ENCODE measurements around the gene TMEM120A. TPM values are rescaled to one million over a fixed set of nuclear protein-coding genes. Genes with fewer than 3 reads are reported as not detected.
A peak's percentile ranks its signal among the peaks of the same experiment; 100 is the strongest.

TMEM120A gene
- total and polyA plus RNA-seq, 5 donors = 67.7 to 111 (median 84.1) TPM

DNA sequence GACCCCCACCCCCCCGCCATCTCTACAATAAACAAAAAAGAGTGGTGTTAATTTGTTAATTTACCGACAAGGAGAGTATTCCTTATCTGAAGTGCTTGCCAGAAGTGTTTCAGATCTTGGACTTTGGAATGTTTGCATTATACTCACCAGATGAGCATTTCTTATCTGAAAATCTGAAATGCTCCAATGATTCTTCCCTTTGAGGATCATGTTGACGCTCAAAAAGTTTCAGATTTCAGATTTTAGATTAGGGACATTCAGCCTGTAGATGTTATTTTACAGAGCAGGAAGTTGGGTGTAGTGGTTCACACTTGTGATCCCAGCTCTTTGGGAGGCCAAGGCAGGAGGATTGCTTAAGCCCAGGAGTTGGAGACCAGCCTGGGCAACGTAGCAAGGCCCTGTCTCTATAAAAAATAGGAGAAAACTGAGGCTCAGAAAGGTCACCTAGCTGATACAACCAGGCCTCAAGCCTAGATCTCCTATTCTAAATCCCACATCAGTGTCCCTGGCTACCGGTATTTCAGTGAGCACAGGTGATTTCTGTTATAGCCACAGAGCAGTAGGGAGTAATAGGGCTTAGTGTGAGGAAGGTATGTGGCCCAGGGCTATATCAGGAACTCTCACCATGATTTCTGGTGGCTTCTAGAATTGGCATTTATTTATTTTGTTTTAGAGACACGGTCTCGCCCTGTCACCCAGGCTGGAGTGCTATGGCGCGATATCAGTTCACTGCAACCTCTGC is 35.4 kb downstream of the TMEM120A start:
- intact Hi-C loops (cut with DNase I) = loop anchor here in 1 of 4 donors (5.0 kb wide), 1 partner anchor 37 kb away; no protein-coding TSS in a partner anchor
- DNase-seq = peak in 1 of 3 donors; percentile 7
- 91% methylated on average over 9 of the region's 9 CpGs for WGBS

DNA sequence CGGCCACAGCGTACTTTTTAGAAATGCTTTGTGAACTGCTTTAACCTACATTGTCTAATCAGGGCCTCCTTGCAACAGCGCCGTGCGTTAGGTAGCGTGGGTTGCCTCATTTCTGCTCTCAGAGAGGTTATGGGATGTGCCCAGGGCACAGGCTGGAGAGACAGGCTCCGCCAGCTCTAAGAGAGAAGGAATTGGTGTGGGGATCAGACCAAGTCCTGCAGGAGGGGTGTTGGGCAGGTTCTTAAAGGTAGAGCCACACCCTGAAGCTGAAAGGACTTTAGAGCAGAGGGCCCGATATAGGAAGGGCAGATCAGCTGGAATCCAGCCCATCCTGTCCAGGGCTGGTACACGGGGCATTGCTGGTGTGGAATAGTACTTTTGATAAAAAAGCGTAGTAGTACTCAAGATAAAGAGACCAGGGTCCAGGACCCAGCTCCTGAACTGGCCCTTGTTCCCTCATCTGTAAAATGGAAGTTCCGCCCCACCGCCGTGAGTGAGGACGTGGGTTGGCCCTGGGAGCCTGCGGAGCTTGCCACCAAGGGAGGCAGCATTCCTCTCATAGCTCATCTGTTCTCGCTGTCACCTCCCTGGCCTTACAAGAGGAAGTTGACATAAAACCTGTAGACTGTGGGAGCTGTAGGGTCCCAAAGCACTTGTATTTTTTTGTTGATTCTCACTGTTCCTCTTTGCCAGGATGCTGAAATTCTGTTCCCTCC is 37.2 kb downstream of the TMEM120A start:
- Histone ChIP-seq H3K27ac (ENCODE audit: low read length) (no peak overlapping the region), H3K27me3 (ENCODE audit: control insufficient read depth, insufficient read depth) (no peaks in the 10 kb centered on the region), H3K9me3 (ENCODE audit: control insufficient read depth, low read length) (no peaks in the 10 kb centered on the region), H3K4me1 (ENCODE audit: control insufficient read depth, insufficient read depth, low read length) (peaks cover 2% of the 10 kb centered on the region), H3K4me3 (ENCODE audit: low read length) (no peak overlapping the region)
- DNase-seq = peak in 1 of 3 donors; percentile 51
- ATAC-seq = peak; percentile 13 to 27
- intact Hi-C loops (cut with DNase I) = loop anchor here in 1 of 4 donors (5.0 kb wide), 1 partner anchor 35 kb away; no protein-coding TSS in a partner anchor
- WGBS = 77% methylated on average over 16 of the region's 16 CpGs

More for the DNA sequence above, 35.4 kb downstream of the TMEM120A start:
- no peak overlapping the region for H3K27ac ChIP-seq (ENCODE audit: low read length)
- no peaks in the 10 kb centered on the region for H3K9me3 ChIP-seq (ENCODE audit: control insufficient read depth, low read length)
- no peak overlapping the region for H3K4me3 ChIP-seq (ENCODE audit: low read length)
- ATAC-seq = no peak
- peaks cover 7% of the 10 kb centered on the region for H3K4me1 ChIP-seq (ENCODE audit: control insufficient read depth, insufficient read depth, low read length)
- H3K27me3 ChIP-seq (ENCODE audit: control insufficient read depth, insufficient read depth) = no peaks in the 10 kb centered on the region

DNA sequence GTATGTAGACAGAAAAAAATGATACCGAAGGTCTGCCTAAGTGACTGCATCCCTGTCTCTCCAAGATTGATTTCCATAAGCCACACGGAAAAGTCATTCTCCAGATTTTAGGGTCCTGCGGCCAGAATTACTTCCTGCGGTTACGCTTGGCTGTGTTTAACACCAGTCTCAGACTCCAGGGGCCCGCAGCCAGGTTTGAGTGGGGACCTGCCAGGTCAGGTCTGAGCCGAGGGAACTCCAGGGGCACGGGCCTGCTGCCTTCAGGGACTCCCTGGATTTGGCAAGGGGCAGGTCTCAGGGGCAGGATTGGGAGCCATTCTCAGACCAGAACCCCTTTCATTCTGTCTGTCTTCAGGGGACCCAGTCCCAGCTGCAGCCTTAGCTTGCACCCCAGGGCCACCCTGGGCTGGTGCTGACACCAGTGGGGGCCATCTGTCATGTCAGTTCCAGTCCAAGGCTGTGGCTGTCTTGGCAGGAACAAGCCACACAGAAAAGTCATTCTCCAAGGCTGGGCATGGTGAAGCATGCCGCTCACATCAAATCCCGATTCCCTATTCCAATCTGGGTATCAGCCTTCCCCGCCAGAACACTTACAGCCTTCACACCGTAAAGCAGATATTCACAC is 39.0 kb downstream of the TMEM120A start:
- no peaks in the 10 kb centered on the region for H3K9me3 ChIP-seq (ENCODE audit: control insufficient read depth, low read length)
- no peaks in the 10 kb centered on the region for H3K4me1 ChIP-seq (ENCODE audit: control insufficient read depth, insufficient read depth, low read length)
- intact Hi-C loops (cut with DNase I) = loop anchor here in 1 of 4 donors (5.0 kb wide), 1 partner anchor 33 kb away; no protein-coding TSS in a partner anchor
- peak in 1 of 3 donors; percentile 27 for DNase-seq
- no peaks in the 10 kb centered on the region for H3K27me3 ChIP-seq (ENCODE audit: control insufficient read depth, insufficient read depth)
- WGBS = 95% methylated on average over 12 of the region's 12 CpGs
- H3K27ac ChIP-seq (ENCODE audit: low read length) = no peak overlapping the region
- no peak overlapping the region for H3K4me3 ChIP-seq (ENCODE audit: low read length)
- no peak for ATAC-seq

DNA sequence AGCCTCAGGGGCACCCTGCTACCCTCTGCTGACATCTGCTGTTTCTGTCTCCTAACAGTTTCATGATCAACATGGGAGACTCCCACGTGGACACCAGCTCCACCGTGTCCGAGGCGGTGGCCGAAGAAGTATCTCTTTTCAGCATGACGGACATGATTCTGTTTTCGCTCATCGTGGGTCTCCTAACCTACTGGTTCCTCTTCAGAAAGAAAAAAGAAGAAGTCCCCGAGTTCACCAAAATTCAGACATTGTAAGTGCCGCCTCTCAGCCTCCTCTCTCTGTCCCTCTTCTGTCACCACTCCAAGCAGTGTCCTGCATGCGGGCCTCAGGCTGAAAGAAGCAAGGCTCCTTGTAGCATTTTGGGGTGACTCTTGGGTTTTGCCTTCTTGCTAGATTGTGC is 40.5 kb downstream of the TMEM120A start:
- H3K27ac ChIP-seq (ENCODE audit: low read length) = no peak overlapping the region
- no peaks in the 10 kb centered on the region for H3K9me3 ChIP-seq (ENCODE audit: control insufficient read depth, low read length)
- WGBS = 85% methylated on average over 11 of the region's 11 CpGs
- no peak for ATAC-seq
- no peaks in the 10 kb centered on the region for H3K27me3 ChIP-seq (ENCODE audit: control insufficient read depth, insufficient read depth)
- peaks cover 4% of the 10 kb centered on the region for H3K4me1 ChIP-seq (ENCODE audit: control insufficient read depth, insufficient read depth, low read length)
- H3K4me3 ChIP-seq (ENCODE audit: low read length) = no peak overlapping the region
- intact Hi-C loops (cut with DNase I) = no loop called here
- peak in 1 of 3 donors; percentile 14 for DNase-seq

DNA sequence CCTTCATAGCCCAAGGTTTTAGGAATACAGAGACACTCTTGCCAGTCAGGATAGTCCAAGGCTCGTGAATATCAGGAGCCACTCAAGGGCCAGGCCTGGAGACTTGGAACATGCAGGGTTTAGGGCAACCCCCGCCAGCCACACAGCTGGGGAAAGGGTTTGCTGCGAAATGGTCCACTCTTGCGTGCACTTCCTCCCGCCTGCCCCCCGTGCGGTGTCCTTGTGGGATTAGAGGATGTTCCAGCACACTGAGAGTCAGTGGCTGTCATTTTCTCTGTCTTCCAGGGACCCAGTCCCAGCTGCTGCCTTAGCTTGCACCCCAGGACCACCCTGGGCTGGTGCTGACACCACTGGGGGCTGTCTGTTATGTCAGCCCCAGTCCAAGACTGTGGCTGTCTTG is 41.0 kb downstream of the TMEM120A start:
- ATAC-seq (peak in 1 of 2 donors; percentile 8), DNase-seq (no peak)
- 92% methylated on average over 7 of the region's 7 CpGs for WGBS
- H3K4me1 ChIP-seq (ENCODE audit: control insufficient read depth, insufficient read depth, low read length) = peaks cover 4% of the 10 kb centered on the region
- H3K27ac ChIP-seq (ENCODE audit: low read length) = no peak overlapping the region
- no peak overlapping the region for H3K4me3 ChIP-seq (ENCODE audit: low read length)
- intact Hi-C loops (cut with DNase I) = no loop called here
- no peaks in the 10 kb centered on the region for H3K9me3 ChIP-seq (ENCODE audit: control insufficient read depth, low read length)
- no peaks in the 10 kb centered on the region for H3K27me3 ChIP-seq (ENCODE audit: control insufficient read depth, insufficient read depth)

DNA sequence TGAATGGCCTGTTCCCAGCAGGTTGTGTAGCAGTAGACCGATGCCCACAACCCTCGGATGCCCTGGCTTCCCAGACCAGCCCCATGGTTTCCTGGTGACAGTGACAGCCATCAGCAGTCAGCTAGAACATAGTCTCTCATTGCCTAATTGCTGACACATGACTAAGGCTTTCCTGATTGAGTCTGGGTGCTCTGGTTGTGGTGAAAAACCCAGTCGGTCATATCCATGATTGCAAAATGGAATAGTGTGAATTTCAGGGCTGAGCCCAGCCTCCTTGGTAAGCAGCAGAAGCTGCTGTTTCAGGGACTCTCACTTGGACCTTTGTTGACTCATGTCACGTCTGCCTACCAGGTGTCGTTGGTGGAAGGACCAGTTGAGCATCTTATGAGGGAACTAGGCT is 42.9 kb downstream of the TMEM120A start:
- peak; percentile 69 to 75 for ATAC-seq
- Histone ChIP-seq H3K4me1 (ENCODE audit: control insufficient read depth, insufficient read depth, low read length) (peaks cover 8% of the 10 kb centered on the region), H3K4me3 (ENCODE audit: low read length) (no peak overlapping the region), H3K27me3 (ENCODE audit: control insufficient read depth, insufficient read depth) (no peaks in the 10 kb centered on the region), H3K9me3 (ENCODE audit: control insufficient read depth, low read length) (no peaks in the 10 kb centered on the region), H3K27ac (ENCODE audit: low read length) (peak overlapping the region; percentile 0)
- DNase-seq = peak in 1 of 3 donors; percentile 44
- 67% methylated on average over 5 of the region's 5 CpGs for WGBS
- intact Hi-C loops (cut with DNase I) = no loop called here

DNA sequence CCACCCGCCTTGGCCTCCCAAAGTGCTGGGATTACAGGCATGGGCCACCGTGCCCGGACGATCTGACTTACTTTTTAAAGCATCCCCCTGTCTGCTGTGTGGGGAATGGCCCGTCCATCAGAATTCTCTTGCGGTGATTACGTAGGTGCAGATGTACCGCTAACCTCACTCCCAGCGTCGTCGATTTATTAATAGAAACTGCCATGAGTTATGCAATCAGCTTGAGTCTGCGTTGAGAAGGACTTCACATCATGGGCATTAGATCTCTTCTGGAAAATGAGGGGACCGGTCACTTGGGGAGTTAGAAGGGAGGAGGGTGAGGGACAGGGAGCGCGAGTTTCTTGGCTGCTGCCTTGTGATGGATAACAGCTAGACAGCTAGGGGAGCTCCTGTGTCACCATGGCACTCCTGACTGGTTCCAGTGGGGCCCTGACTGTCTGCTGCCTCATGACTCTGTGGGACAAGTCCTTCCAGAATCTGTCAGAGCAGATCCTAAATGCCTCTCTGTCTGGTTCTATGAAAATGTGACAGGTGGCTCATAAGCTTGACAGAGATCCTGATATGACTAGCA is 44.2 kb downstream of the TMEM120A start:
- Histone ChIP-seq H3K27ac (ENCODE audit: low read length) (peak overlapping the region; percentile 89), H3K4me3 (ENCODE audit: low read length) (no peak overlapping the region), H3K27me3 (ENCODE audit: control insufficient read depth, insufficient read depth) (no peaks in the 10 kb centered on the region), H3K4me1 (ENCODE audit: control insufficient read depth, insufficient read depth, low read length) (peaks cover 8% of the 10 kb centered on the region), H3K9me3 (ENCODE audit: control insufficient read depth, low read length) (no peaks in the 10 kb centered on the region)
- 57% methylated on average over 15 of the region's 15 CpGs for WGBS
- intact Hi-C loops (cut with DNase I) = no loop called here
- ATAC-seq (peak; percentile 46 to 62), DNase-seq (peak in 1 of 3 donors; percentile 9)

DNA sequence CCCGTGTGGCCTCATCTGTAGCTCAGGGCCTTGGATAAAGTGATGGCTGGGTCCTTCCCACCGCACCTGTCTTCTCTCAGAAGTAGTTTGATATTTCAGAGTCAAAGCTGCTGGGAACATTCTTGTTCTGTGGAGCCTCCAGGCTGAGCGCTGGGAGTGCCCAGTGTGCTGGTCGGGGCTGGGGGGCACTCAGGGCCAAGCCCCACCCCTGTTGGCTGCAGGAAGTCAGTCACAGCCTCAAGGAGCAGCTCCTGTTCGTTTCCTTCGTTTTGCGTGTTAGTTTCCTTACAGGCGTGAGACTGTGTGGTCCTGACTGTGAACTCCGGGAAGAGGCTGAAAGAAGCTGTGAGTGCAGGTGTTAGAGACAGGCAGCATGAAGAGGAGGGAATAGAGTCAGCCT is 46.2 kb downstream of the TMEM120A start:
- Histone ChIP-seq H3K4me3 (ENCODE audit: low read length) (no peak overlapping the region), H3K9me3 (ENCODE audit: control insufficient read depth, low read length) (no peaks in the 10 kb centered on the region), H3K4me1 (ENCODE audit: control insufficient read depth, insufficient read depth, low read length) (peaks cover 8% of the 10 kb centered on the region), H3K27me3 (ENCODE audit: control insufficient read depth, insufficient read depth) (no peaks in the 10 kb centered on the region), H3K27ac (ENCODE audit: low read length) (no peak overlapping the region)
- intact Hi-C loops (cut with DNase I) = no loop called here
- 57% methylated on average over 9 of the region's 9 CpGs for WGBS
- DNase-seq (no peak), ATAC-seq (peak in 1 of 2 donors; percentile 38)

DNA sequence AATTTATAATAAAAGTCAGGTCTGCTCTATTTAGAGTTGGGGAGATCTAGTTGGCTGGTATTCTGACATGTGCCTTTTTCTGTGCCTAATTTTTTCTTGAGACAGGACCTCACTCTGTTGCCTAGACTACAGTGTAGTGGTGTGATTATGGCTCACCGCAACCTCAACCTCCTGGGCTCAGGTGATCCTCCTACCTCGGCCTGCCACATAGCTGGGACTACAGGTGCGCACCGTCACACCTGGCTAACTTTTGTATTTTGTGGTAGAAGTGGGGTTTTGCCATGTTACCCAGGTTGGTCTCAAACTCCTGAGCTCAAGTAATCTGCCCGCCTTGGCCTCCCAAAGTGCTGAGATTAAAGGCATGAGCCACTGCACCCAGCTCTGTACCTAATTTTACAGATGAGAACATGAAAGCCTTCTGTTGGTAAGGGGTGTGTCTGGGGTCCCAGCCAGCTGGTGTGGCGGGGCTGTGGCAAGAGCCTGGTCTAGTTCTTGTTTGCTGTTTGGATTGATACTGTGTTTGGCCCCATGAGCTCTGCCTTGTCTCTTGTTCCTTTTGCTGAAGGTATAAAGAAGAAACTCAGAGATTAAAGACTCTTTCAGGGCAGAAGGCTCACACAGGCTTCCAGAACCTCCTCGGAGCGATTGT is 48.1 kb downstream of the TMEM120A start:
- intact Hi-C loops (cut with DNase I) = no loop called here
- ATAC-seq (no peak), DNase-seq (peak in 1 of 3 donors; percentile 2)
- no peaks in the 10 kb centered on the region for H3K27me3 ChIP-seq (ENCODE audit: control insufficient read depth, insufficient read depth)
- H3K9me3 ChIP-seq (ENCODE audit: control insufficient read depth, low read length) = no peaks in the 10 kb centered on the region
- H3K27ac ChIP-seq (ENCODE audit: low read length) = no peak overlapping the region
- H3K4me1 ChIP-seq (ENCODE audit: control insufficient read depth, insufficient read depth, low read length) = peaks cover 8% of the 10 kb centered on the region
- H3K4me3 ChIP-seq (ENCODE audit: low read length) = no peak overlapping the region
- WGBS = 83% methylated on average over 8 of the region's 8 CpGs

DNA sequence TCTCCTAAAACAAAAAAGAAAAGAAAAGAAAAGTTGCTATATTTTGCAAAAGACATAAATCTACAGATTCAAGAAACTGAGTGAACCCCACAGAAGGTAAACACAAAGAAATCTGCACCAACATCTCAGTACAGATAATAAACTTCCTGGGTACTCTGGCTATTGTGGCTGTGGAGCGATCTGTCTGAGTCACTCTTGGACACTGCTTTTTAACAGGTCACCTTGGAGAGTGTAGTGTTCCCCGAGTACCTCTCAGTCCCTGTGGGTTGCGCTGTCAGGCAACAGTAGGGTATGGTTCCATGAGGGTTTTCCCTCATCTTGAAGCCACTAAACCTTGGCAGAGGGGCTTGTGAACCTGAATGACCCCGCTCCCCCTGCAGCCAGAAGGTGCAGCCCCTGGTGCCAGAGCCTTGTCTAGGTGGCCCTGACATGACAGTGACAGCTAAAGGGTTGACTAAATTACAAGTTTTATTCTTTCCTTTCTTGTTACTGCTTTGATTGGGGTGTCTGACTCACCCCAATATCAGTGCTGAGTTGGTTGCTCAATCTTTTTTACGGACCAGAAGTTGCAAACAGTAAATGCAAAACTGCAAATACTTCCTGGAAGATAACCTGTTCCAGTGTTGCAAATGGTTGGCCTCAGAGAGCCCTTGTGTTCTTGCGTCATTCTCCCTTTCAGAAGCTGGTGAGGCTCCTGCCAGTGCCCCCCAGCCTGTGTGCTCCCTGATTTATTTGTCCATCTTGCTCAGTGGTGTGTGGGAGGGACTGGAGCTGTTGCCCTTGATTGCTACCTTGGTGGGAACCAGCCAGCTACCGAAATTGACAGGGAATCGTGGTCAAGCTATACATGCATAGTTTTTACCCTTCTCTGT is 48.9 kb downstream of the TMEM120A start:
- Histone ChIP-seq H3K9me3 (ENCODE audit: control insufficient read depth, low read length) (no peaks in the 10 kb centered on the region), H3K4me1 (ENCODE audit: control insufficient read depth, insufficient read depth, low read length) (peaks cover 8% of the 10 kb centered on the region), H3K27me3 (ENCODE audit: control insufficient read depth, insufficient read depth) (no peaks in the 10 kb centered on the region), H3K4me3 (ENCODE audit: low read length) (no peak overlapping the region), H3K27ac (ENCODE audit: low read length) (peak overlapping the region; percentile 25)
- DNase-seq (peak in 1 of 3 donors; percentile 47), ATAC-seq (peak; percentile 71 to 73)
- 74% methylated on average over 8 of the region's 8 CpGs for WGBS
- intact Hi-C loops (cut with DNase I) = no loop called here

All from right cardiac atrium (tissue), 5 donors.